ENCODE results near the gene QSOX1.

QSOX1 gene

GRCh38 chr1:180217006-180217405, 62.3 kb downstream of the QSOX1 start:
- no peak for DNase-seq

GRCh38 chr1:180218806-180219765, 64.4 kb downstream of the QSOX1 start:
- no peak for DNase-seq

- DNase-seq = no peak
Measured at GRCh38 chr1:180219776-180220175, 65.1 kb downstream of the QSOX1 start.

- no peak for DNase-seq
Measured at GRCh38 chr1:180221462-180221861, 66.8 kb downstream of the QSOX1 start.

- DNase-seq = no peak
Measured at GRCh38 chr1:180224902-180225301, 70.2 kb downstream of the QSOX1 start.

GRCh38 chr1:180225403-180225802, 70.7 kb downstream of the QSOX1 start:
- no peak for DNase-seq

- DNase-seq = no peak
Measured at GRCh38 chr1:180227861-180228647, 73.4 kb downstream of the QSOX1 start.

- no peak for DNase-seq
Measured at GRCh38 chr1:180228648-180229482, 74.2 kb downstream of the QSOX1 start.

GRCh38 chr1:180229483-180230415, 75.1 kb downstream of the QSOX1 start, which contains the start of gene LHX4:
Gene LHX4, plus strand, starts transcription at chr1:180230264. Its CDS starts 266 bp downstream, at chr1:180230530.
- DNase-seq = no peak

- DNase-seq = no peak
Measured at GRCh38 chr1:180230416-180230790, 75.7 kb downstream of the QSOX1 start.

GRCh38 chr1:180230791-180231505, 76.3 kb downstream of the QSOX1 start:
- DNase-seq = no peak

- DNase-seq = no peak
Measured at GRCh38 chr1:180231506-180231921, 76.8 kb downstream of the QSOX1 start.

- DNase-seq = no peak
Measured at GRCh38 chr1:180231936-180232335, 77.3 kb downstream of the QSOX1 start.

- no peak for DNase-seq
Measured at GRCh38 chr1:180232521-180233043, 77.9 kb downstream of the QSOX1 start.

- no peak for DNase-seq
Measured at GRCh38 chr1:180233191-180234011, 78.7 kb downstream of the QSOX1 start.

GRCh38 chr1:180234369-180235076, 79.9 kb downstream of the QSOX1 start:
- DNase-seq = no peak

- no peak for DNase-seq
Measured at GRCh38 chr1:180235077-180235501, 80.4 kb downstream of the QSOX1 start.

- no peak for DNase-seq
Measured at GRCh38 chr1:180235502-180236239, 81.0 kb downstream of the QSOX1 start.
